ENCODE data around the gene TMEM220.

The TMEM220 gene

GRCh38 chr17:10775740-10776356 is 46.0 kb upstream of the TMEM220 start:
- ATAC-seq, result no peak
- TF ChIP-seq TSHZ2 (CRISPR knock-in tag; IDR thresholded peaks at IDR 0.05) (no peak), CSDC2 (CRISPR knock-in tag; IDR thresholded peaks at IDR 0.05) (no peak), ARNTL (CRISPR knock-in tag; IDR thresholded peaks at IDR 0.05; ENCODE audit: borderline replicate concordance, low read depth) (no peak)

- no peak for ATAC-seq
- no peak for TF ChIP-seq CREB5 (CRISPR knock-in tag; IDR thresholded peaks at IDR 0.05; ENCODE audit: low read depth)
- TF ChIP-seq POU6F1 (CRISPR knock-in tag; IDR thresholded peaks at IDR 0.05; ENCODE audit: borderline replicate concordance, low read depth), result no peak
- TF ChIP-seq TSHZ2 (CRISPR knock-in tag; IDR thresholded peaks at IDR 0.05), result no peak
- no peak for TF ChIP-seq ARNTL (CRISPR knock-in tag; IDR thresholded peaks at IDR 0.05; ENCODE audit: borderline replicate concordance, low read depth)
- no peak for TF ChIP-seq ZNF8 (CRISPR knock-in tag; IDR thresholded peaks at IDR 0.05)
Observed at GRCh38 chr17:10775058-10775457, 45.2 kb upstream of the TMEM220 start.

GRCh38 chr17:10773391-10773790 is 43.6 kb upstream of the TMEM220 start:
- ATAC-seq, result no peak
- TF ChIP-seq ZNF70 (CRISPR knock-in tag; IDR thresholded peaks at IDR 0.05), result no peak
- TF ChIP-seq ISL1 (CRISPR knock-in tag; IDR thresholded peaks at IDR 0.05), result no peak
- TF ChIP-seq RARB (CRISPR knock-in tag; IDR thresholded peaks at IDR 0.05), result no peak
- no peak for TF ChIP-seq OSR1 (CRISPR knock-in tag; IDR thresholded peaks at IDR 0.05)
- no peak for TF ChIP-seq PPARA (CRISPR knock-in tag; IDR thresholded peaks at IDR 0.05; ENCODE audit: borderline replicate concordance)
- no peak for TF ChIP-seq ZNF8 (CRISPR knock-in tag; IDR thresholded peaks at IDR 0.05)
- TF ChIP-seq ARNTL (CRISPR knock-in tag; IDR thresholded peaks at IDR 0.05; ENCODE audit: borderline replicate concordance, low read depth), result no peak

- ATAC-seq, result no peak
- TF ChIP-seq ZNF565 (CRISPR knock-in tag; conservative IDR thresholded peaks at IDR 0.05; ENCODE audit: low read depth), result no peak
- no peak for TF ChIP-seq CREB5 (CRISPR knock-in tag; IDR thresholded peaks at IDR 0.05; ENCODE audit: low read depth)
- no peak for TF ChIP-seq TSHZ2 (CRISPR knock-in tag; IDR thresholded peaks at IDR 0.05)
- TF ChIP-seq ISL1 (CRISPR knock-in tag; IDR thresholded peaks at IDR 0.05), result no peak
- no peak for TF ChIP-seq RARB (CRISPR knock-in tag; IDR thresholded peaks at IDR 0.05)
- TF ChIP-seq ZFP30 (CRISPR knock-in tag; IDR thresholded peaks at IDR 0.05), result no peak
- no peak for TF ChIP-seq ESRRG (CRISPR knock-in tag; IDR thresholded peaks at IDR 0.05)
- no peak for TF ChIP-seq CSDC2 (CRISPR knock-in tag; IDR thresholded peaks at IDR 0.05)
- no peak for TF ChIP-seq POU6F1 (CRISPR knock-in tag; IDR thresholded peaks at IDR 0.05; ENCODE audit: borderline replicate concordance, low read depth)
- no peak for TF ChIP-seq TCF4 (CRISPR knock-in tag; IDR thresholded peaks at IDR 0.05; ENCODE audit: borderline replicate concordance)
- no peak for TF ChIP-seq ZC3H10 (CRISPR knock-in tag; IDR thresholded peaks at IDR 0.05)
Observed at GRCh38 chr17:10772425-10773380, 42.9 kb upstream of the TMEM220 start.

Data from SK-N-SH treated with all-trans-retinoic acid at 6 μM for 48 hours (cell line).